GM21619 (cell line): ENCODE results near the gene CRYL1.

Experiments
- ATAC-seq: cut with Tn5 transposase; IDR thresholded peaks from one replicate; pipeline ENCODE4 v1.9.1; 2021; ENCODE audit not compliant: unreplicated experiment

Gene CRYL1

DNA sequence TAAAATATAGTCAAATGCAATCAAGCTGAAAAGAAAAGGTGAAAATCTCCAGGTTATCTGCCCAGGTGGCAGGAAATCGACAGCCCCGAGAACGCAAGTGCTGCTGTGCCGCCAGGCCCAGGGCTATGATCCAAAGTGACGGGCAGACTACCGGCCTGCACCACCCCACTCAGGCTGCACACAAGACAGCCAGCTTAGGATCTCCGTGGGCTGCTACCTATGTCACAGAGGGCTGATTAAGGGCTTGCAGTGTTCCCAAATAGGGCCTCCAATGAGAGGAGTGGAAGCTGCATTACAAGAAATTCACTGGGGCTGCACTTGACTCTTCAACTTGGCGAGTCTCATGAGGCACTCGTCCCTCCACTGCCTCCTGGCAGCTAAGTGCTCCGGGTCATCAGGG lies 121.8 kb downstream of the CRYL1 start:
- ATAC-seq = no peak

DNA sequence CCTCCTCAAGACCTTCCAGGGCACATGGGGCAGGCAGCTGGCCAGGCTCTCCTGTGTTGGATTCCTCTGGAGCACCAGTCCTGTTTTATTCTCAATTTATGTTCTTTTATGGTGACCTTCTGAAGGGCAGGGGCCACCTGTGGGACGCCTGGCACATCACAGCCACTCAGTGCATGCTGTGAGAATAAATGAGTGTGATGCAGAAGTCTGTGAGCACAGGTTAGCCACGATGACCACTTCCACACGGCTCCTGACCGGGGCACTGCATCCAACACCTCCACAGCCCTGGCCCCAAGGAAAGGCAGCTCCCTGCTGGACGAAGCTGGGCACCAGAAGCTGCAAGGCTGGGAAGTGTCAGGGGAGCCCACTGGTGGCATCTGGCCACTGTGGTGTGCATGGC lies 122.8 kb downstream of the CRYL1 start:
- no peak for ATAC-seq

DNA sequence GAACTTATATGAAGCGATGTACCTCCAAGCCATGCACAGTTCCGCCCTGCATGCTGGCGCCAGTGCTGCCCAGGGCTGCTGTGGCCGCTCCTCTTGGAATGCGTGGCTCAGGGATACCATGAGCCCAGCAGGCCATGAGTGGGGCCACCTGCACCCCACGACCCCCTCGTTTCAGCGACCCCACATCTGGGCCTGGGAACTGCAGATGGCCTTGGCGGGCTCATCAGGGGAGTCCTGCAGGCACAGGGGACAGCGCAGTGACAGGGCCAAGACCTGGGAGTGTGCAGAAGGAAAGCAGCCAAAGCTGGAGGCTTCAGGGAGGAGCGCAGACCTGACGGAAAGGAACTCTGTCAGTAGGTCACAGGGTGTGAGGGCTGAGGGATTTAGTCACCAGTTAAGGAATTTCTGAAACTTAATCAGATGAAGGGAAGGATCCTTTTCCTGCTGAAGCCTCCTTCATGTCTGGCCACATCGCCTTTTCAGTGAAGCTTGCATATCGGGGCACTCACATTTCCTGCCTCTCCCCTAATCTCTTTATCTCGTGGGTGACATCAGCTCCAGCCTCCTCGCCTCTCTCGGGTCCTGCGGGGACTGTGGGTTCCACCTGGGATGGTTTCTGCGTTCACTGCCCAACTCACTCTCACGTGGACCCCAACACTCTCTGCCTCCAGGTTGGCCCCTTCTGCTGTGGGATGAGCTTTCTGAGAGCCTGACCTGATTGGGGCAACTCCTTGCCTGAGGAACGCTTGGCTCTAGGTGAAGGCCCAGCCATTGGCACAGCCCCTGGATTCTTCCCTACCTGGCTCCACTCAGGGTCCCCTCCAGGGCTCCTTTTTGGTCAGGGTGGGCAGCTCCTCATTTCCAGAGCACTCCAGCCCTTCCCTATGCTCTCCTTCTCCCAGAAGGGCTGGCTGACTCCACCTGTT lies 123.5 kb downstream of the CRYL1 start:
- ATAC-seq = no peak

DNA sequence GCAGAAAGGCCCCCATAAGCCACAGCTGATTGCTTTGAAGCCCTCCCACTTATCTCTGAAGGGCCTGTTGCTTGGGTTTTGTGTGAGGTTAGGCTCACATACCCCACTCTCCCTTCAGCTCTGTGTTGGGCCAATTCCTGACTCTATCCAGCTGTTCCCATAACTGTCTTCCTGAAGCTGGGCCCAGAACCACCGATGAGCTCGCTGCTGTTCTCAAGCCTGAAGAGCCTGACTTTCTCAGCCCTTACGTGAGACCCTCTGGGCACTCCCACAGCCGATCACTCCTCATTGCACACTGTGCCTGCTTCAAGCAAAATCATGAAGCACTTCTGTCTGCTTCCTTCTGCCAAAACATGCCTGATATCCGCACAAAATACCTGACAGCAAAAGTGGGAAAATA lies 124.1 kb downstream of the CRYL1 start:
- ATAC-seq = no peak

DNA sequence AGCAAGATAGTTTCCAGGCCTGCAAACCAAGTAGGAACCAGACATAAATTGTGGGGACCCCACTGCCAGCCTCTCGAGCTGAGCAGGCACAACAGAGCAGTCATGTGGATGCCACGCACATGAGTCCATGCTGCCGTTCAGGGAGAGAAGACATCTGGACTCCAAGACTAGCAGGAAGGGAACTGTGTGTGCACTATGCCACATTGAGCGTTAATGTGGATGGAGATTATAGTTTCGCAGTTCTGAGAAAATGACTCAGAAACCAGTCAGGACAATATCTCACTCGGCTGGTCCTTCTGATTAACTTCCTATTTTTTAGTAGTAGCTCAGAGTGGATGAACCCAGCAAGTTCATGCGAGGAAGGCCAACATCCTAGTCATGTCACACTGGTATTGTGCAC lies 124.9 kb downstream of the CRYL1 start:
- no peak for ATAC-seq

DNA sequence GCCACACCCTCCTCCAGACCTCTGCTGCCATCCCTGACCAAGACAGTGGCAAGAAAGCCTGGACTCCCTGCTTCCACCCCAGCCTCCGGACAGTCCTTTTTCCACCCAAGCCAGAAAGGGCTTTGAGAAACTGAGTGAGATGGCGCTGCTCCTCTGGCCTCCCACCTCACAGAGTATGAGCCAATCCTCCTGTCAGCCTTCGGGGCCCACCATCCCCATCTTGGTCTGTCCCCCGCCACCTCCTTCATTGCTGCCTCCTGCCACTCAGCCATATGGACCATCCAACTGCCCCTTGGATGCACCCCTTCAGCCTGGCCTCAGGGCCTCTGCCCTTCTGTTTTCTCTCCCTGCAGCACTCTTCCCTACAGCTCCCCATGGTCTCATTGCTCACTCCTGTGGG lies 125.7 kb downstream of the CRYL1 start:
- ATAC-seq = no peak

DNA sequence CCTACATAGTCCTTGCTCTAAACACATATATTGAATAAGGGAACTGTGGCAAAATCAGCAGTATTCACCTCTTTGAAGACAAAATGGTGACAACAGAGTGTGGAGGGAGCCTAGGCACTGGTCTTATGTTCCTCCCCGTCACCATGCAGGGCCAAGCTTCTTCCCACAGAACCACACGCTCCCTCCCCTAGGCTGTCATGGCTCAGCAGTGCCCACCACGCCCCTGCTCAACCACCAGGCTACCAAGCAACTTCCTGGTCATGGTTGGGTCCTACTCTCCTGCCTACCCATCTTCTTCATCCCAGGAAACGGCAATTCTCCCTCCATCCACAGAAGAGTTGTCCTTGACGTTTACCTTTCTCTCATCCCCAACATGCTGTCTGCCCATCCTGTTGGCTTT lies 126.1 kb downstream of the CRYL1 start:
- no peak for ATAC-seq

DNA sequence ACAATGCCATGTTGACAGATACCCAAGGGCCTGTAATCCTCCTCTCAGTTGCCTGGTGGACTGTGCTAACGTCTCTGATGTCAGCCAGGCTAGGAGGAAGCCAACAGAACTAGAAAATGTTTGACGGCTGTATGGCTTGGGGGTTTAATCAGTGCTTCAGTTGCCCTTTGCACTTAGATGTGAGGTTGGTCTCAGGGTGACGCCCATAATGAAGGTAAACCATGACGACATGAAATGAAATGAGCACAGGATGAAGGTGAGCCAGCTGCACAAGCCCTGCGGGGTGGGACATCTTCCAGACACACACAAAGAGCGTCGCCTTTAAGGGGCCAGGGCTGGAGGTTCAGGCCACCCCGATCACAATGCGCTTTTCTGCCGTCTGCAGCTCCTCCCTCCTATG lies 127.2 kb downstream of the CRYL1 start:
- no peak for ATAC-seq

DNA sequence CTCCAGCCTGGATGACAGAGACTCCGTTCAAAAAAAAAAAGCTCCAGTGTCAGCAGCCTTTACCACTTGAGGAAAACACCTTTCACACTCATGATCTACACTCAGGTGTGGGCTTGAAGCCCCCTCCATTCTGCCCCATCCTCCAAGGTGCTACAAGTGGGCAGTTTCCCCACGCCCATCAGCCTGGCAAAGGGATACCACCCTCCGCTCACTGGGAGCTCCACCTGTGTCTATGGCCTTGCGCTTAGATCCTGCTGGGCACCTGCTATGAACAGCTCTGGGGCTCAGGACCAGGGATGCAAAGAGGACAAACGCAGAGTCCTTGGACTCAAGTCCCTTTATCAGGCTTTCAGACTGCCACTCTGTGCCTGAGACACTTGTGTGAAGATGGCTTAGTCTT lies 127.8 kb downstream of the CRYL1 start:
- ATAC-seq = no peak

DNA sequence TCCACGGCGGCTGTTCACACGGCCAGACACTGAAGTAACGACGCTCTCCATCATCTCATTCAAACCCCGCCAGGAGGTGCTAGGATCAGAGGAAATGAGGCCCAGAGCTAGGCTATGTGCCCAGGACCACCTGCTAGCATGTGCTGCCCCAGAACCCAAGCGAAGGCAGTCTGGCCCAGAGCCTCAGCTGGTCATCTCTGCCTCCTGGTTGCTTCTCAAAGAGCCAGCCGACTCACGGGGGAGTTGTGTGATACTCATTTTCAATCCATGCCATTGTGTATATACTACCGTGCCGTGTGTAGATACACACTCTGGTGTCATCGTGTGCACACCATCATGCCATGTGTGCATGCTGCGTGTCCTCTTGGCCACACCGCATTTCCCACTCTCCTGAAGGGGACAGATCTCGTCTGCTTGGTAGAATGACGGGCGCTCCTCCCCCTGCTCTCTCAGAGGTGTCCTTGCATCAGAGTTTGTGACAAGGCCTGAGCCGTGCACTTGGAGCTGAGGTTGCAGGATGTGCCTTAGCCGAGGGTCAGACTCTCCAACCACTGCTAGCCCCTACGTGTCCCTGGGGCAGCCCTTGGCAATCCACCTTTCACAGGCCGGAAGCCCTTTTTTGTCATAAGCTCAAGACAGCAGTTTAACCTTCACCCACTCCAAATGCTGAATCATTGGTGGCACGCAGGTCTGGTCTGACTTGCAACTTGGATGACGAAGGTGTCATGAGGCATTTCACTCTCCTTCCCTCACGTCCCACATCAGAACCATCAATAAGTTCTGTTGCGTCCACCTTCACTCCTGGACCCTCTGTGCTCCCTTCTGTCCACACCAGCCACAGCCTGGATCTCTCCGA lies 130.4 kb downstream of the CRYL1 start:
- no peak for ATAC-seq

DNA sequence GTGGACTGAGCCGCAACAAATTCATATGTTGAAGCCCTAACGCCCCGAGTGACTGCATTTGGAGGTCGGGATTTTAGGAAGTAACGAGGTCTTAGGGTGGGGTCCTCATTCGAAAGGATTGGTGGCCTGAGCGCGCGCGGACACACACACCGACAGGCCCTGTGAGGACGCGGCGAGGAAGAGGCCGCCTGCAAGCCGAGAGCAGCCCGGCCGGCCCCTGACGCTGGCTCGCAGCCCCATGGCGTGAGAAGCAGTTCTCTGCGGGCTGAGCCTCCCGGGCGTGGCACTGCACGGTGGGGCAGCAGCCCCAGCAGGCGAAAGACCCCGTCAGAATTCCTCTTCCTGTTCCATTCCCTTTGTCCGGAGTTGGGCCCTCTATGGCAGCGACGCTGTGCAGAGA lies 131.2 kb downstream of the CRYL1 start:
- no peak for ATAC-seq

DNA sequence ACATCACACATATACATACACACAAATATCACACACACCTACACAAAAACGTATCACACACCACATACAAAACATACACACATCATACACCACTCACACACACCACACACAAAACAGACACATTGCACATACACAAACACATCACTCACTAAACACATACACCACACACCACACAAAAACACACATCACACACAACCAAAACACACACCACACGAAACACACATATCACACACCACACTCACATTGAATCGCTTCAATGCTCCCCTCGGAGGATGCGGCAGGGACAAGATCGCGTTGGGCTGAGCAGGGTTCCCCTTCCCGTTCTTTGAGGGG lies 131.5 kb downstream of the CRYL1 start:
- no peak for ATAC-seq

DNA sequence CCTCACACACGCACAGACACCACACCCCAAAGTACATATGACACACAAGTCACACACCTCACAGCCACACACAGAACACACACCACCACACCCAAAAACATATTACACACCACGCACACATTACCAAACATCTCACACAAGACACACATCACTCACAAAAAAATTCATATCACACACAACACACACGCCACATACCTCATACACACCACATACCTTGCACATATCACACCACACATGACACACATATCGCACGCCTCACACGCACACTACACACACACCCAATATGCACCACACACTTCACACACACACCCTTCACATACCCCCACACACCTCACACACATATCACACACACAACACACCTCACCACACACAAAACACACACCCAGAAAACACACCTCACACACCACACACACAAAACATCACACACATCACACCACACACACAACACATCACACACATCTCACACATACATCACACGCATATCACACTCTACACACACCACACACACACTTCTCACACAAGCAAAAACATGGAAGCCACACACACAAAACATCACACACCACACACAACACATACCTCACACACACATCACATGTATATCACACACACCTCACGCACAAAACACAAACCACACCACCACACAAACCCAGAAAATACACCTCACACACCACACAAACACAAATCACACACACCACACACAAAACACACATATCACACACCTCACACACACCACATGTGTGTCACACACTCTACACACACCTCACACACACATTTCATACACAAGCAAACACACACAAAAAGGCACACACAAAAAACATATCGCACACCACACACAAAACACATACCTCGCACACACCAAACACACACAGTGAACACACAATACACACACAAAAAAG lies 132.1 kb downstream of the CRYL1 start:
- ATAC-seq = no peak

DNA sequence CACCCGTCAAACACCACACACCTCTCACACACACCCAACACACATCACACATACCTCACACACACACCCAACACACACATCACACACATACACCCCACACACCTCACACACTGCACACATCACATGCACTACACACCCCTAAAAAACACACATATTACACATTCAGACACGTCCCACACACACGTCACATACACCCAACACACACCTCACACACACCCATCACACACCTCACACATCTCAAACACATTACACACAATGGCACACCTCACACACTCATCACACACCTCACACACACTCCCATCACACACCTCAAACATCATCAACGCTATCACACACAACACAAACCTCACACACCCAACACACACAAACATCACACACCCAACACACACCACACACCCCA lies 133.1 kb downstream of the CRYL1 start:
- no peak for ATAC-seq

DNA sequence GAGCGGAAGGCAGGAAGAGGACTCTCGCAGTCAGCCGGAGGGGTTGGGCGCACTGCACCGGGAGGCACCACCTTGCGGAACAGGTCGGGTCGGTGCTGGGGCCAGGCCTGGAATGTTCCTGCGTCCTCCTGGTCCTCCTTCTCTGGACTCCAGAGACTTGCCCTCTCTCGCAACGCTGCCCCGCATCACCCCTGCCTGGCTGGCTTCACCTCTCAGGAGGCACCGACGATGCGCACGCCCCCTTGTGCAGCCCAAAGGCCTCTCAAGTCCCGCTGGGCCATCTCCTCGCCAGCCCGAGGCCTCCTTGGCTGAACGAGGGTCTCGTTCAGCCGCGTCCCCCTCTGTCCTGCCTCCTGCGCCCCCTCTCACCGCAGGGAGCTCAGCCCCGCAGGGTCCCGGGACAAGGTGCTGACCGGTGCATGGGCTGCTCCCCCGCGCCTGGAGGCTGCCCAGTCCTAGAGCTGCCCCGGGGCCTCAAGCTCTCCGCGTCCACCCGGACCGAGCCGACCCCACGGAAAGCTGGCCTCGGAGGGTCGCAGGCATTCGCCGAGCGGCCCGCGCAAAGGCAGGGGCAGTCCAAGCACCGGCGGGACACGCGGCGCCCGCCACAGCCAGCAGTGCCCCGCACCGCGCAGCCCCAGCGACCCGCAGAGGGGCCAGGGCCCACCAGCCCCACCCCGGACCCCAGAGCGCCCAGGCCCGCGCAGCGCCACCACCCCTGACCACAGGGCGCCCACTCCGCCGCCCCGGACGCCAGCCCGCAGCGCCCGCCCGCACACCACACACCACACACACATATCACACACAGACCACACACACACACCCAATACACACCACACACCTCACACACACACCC lies 133.8 kb downstream of the CRYL1 start:
- ATAC-seq = no peak

DNA sequence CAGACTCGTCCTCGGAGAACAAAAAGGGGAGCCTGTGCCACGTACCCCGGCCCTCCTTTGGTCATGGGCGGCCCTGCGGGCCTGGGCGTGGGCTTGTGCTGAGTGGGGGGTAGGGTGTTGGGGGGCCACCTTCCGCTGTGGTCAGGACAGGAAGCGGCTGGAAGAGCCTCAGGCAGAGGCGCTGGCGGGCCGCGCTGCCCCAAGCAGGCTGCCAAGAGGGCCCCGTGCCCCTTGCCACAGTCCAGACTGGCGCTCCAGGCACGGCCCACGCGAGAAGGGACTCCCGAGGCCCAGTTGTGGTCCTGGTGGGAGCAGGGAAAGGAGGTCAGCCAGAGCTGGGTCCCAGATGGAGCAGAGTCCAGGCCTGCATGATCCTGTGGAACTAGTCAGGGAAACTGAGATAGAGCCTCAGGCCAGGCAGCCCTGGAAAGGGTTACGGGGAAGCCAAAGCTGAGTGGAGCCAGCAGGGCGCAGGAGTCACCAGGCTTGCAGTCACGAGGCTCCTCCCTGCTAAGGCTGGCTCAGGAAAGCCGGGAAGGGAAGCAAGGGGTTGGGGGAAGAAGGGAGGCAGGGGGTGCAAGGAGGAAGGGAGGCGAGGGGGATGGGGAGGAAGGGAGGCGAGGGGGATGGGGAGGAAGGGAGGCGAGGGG lies 135.0 kb downstream of the CRYL1 start:
- ATAC-seq = no peak

DNA sequence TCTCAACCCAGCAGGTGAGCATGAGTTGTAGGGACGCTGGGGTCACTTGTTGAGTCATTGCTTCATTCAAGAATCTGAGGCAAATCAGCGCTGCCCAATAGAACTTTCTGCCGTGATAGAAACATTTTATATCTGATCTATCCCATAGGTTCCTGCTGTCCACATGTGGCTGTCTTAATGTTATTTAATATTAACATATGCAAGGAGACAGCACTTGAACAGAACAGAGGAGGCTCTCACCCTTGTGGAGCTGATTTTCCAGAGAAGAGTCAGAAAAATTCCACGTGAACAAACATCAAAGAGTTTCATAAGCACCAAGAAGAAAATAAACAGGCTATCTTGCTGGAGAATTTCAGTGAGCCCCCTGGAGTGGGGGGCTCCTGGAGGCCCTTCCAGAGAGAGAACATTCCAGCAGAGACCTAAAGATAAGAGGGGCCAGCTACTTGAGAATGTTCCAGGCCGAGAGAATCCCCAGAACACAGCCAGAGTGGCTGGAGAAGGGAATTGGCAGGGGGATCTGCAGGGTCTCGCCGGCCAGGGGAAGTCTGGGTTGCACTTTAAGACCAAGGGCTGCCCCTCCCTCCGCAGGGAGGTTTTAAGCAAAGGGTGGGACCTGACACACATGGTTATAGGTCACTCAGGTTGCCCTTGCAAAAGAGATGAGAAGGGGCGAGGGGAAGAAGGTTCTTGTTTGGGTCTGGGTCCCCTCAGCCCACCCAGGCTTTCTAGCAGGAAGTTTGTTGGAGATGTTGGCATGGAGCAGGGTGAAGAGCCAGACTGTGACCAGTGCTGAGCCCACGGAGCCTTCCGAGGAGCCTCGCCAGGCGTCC lies 135.7 kb downstream of the CRYL1 start:
- no peak for ATAC-seq

DNA sequence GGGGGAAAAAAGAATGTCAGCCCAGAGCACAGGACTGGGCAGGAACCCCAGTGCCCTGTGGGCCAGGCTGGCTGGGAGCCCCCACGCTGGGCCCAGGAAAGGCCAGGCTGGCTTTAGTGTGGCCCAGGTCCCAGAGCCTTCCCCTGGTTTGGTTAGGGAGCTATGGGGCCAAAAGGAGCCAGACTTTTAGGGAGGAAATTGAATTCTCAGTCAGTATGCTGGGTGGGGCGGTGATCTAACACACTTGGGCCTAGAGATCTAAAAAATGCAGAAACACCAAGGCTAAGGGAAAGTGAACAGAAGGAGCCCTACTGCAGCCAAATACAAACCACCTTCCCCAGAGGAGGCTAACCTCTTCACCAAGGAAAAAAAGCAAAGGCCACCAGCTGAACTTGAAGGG lies 137.5 kb downstream of the CRYL1 start:
- no peak for ATAC-seq

DNA sequence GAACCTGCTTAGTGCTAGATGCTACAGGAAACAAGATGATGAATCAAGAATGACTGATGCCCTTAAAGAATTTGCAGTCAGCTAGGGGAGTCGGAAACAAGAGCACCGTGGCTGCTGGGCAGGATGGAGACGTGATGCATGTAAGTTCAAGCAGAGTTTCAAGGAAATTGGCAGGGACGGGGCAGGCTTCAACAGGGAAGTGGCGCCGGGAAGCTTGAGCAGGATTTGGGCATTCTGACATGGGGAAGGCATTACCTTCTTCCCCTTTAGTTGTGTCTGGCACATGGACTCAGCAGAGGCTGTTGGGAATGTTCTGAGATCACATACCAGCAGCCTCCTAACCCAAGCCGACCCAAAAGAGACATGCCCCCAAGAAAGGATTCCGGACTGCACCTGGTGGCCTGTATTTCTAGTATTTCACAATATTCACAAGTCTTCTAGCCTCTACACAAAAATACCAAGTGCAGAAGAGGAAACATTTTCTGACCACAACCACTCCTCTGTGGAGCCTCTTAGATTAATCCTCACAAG lies 138.2 kb downstream of the CRYL1 start:
- no peak for ATAC-seq
